Psoas muscle (tissue), 8 donors: ENCODE measurements around the gene PPTC7. TPM values are rescaled to one million over a fixed set of nuclear protein-coding genes. Genes with fewer than 3 reads are reported as not detected.

Experiments used
- ATAC-seq, 4 donors: fragments of 200-7000 bp; cut with Tn5 transposase; one replicate each; pipeline ENCODE4 v1.9.1; 2020; ENCODE audit warnings: moderate library complexity in 3 of 4, mild to moderate bottlenecking in 2 of 4
- DNase-seq, 2 donors: peaks; one replicate each; pipeline ENCODE4 v3.0.0-alpha.2; 2020
- H3K27ac ChIP-seq: fragments of 200-600 bp; one replicate; pipeline ENCODE4 v1.8.0; 2022
- H3K27me3 ChIP-seq, 3 donors: fragments of 200-600 bp in 1 of 3; one replicate each; pipeline versions ENCODE4 v1.6.1 to v1.8.0; 2013 to 2022; ENCODE audit warnings: low read length in 2 of 3, mild to moderate bottlenecking in 2 of 3, moderate library complexity in 1 of 3; ENCODE audit not compliant: insufficient read depth in 3 of 3
- H3K36me3 ChIP-seq, 2 donors: fragments of 200-600 bp in 1 of 2; one replicate each; pipeline versions ENCODE4 v1.6.1 to v1.8.0; 2013 to 2022; ENCODE audit warnings: low read depth in 1 of 2, mild to moderate bottlenecking in 1 of 2, moderate library complexity in 1 of 2; ENCODE audit not compliant: insufficient read depth in 1 of 2
- H3K4me1 ChIP-seq: fragments of 200-600 bp; one replicate; pipeline ENCODE4 v1.8.0; 2022
- H3K4me3 ChIP-seq: fragments of 200-600 bp; one replicate; pipeline ENCODE4 v1.8.0; 2022; ENCODE audit warnings: mild to moderate bottlenecking
- H3K9me3 ChIP-seq: fragments of 200-600 bp; one replicate; pipeline ENCODE4 v1.8.0; 2022
- CTCF ChIP-seq: fragments of 200-600 bp; IDR thresholded peaks from one replicate; pipeline ENCODE4 v1.8.0; 2022; ENCODE audit warnings: antibody characterized with exemption
- WGBS, 3 donors: extraction: QIAGEN DNeasy Blood & Tissue Kit; methylation state at CpG; one replicate each; pipeline versions ENCODE4 v1.1.6 to v1.1.7; 2013; 5-methylcytosine and 5-hydroxymethylcytosine counted together
- intact Hi-C, 2 donors: fragments of 100-400 bp; cut with DNase I; formaldehyde crosslinking; loops; one replicate each; pipeline versions ENCODE4 v1.11.0 to v1.14.2; 2022
- polyA plus RNA-seq, 3 donors: library from polyadenylated mRNA; stranded (reverse); fragments of 200-250 nt; gene quantifications; one replicate each; pipeline ENCODE4 v1.2.3, GENCODE V29; 2013
- total RNA-seq, 4 donors: library from RNA; stranded (reverse); fragmentation: NEBNext Ultra II Directional in 2 of 4; extraction: Animal tissue kit (Norgen Biotek cat#: 25700) in 2 of 4; gene quantifications; one replicate each; pipeline versions ENCODE4 v1.2.1 to v1.2.4, GENCODE V29; 2021 to 2023
- donor health status: healthy with polysubstance abuse.
- donor health status: DM: no; HTN: no; CAD: no; lungs with moderate emphysema.
- donor health status: Bipolar disorder and iron deficiency.
- donor health status: healthy.
- donor health status: DM: yes; HTN: yes; CAD: no.
- donor health status: DM: no; HTN: no; CAD: no.
- donor health status: DM: no; HTN: no; CAD: no.
- donor health status: DM: yes; HTN: yes; CAD: no.

Gene PPTC7
- total and polyA plus RNA-seq, 7 donors = 54.6 to 213 (median 71.9) TPM

GRCh38 chr12:110579535-110580253 lies 3.4 kb downstream of the PPTC7 start:
- H3K27me3 ChIP-seq = no peaks in the 10 kb centered on the region
- DNase-seq (no peak), ATAC-seq (no peak)
- H3K4me3 ChIP-seq = peak overlapping the region; percentile 95
- peaks cover 76% of the 10 kb centered on the region for H3K4me1 ChIP-seq
- no peaks in the 10 kb centered on the region for H3K9me3 ChIP-seq
- no peak for TF ChIP-seq CTCF
- peak overlapping the region; percentile 97 for H3K27ac ChIP-seq
- intact Hi-C loops = no loop called here
- no peaks in the 10 kb centered on the region for H3K36me3 ChIP-seq
- 70 to 84% (median 71%) methylated on average over 18 of the region's 18 CpGs for WGBS, 3 donors

GRCh38 chr12:110578694-110579534 lies 4.2 kb downstream of the PPTC7 start:
- Histone ChIP-seq H3K4me1 (peaks cover 76% of the 10 kb centered on the region), H3K36me3 (no peaks in the 10 kb centered on the region), H3K9me3 (no peaks in the 10 kb centered on the region), H3K4me3 (peak overlapping the region; percentile 95), H3K27me3 (no peaks in the 10 kb centered on the region), H3K27ac (peak overlapping the region; percentile 97)
- 35 to 42% (median 40%) methylated on average over 13 of the region's 13 CpGs for WGBS, 3 donors
- ATAC-seq (no peak), DNase-seq (no peak)
- no peak for TF ChIP-seq CTCF
- intact Hi-C loops = no loop called here

DNA sequence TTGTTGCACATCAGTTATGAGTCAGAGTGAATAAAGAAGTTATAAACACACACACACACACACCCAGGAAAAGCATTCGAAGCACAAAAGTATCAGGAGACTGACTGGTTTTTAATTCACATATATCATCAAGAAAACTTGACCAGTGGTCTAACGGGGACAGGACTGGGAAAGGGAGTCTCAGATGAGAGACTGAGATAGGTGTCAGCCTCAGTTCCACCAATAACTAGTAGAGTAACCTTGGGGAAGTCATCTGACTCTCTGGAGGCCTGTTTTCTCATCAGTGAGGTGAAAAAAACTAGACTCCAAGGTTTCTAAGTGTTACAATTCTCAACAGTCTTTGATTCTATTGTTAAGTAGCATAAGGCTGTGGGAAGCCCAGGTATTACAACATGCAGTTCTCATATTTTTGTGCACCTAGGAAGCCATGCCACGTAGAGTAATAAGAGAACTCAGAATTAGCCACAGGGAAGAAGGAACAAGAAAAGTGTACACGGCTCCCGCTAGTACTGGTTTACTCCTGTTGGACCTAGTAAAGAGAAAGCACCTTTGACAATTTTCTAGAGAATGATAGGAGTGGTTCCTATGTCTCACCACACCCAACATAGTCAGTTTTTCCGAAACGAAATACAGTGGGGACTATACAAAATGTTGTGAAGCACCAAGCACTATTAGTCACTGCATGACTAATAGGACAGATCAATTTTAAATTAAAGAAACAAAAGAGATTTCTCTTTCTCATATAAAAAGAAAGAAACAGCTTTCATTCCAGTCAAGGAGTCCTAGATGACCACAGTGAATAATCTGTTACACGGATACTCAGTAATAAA lies 5.0 kb downstream of the PPTC7 start:
- Histone ChIP-seq H3K9me3 (no peaks in the 10 kb centered on the region), H3K4me3 (peak overlapping the region; percentile 95), H3K27ac (peak overlapping the region; percentile 97), H3K4me1 (peaks cover 81% of the 10 kb centered on the region), H3K36me3 (no peaks in the 10 kb centered on the region), H3K27me3 (no peaks in the 10 kb centered on the region)
- DNase-seq (no peak), ATAC-seq (peak; percentile 15 to 39 (median 26))
- intact Hi-C loops = no loop called here
- WGBS, 3 donors = 18 to 33% (median 23%) methylated on average over 8 of the region's 8 CpGs
- TF ChIP-seq CTCF = no peak

DNA sequence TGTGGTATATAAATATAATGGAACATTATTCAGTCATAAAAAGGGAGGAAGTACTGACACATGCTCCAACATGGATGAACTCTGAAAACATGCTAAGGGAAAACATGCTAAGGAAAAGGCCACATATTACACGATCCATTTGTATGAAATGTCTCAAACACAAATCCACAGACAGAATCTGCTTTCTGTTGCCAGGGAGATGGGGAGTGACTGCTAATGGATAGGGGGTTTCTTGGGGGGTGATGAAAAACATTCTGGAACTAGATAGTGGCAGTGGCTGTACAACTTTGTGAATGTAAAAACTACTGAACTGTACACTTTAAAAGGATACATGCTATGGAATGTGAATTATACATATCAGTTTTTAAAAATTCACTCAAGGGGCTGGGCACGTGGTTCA lies 6.6 kb downstream of the PPTC7 start:
- H3K27me3 ChIP-seq = no peaks in the 10 kb centered on the region
- H3K9me3 ChIP-seq = peaks cover 4% of the 10 kb centered on the region
- intact Hi-C loops = no loop called here
- WGBS, 3 donors = 45 to 85% (median 47%) methylated on average over 2 of the region's 2 CpGs
- H3K36me3 ChIP-seq = no peaks in the 10 kb centered on the region
- ATAC-seq (no peak), DNase-seq (no peak)
- TF ChIP-seq CTCF = no peak
- peaks cover 89% of the 10 kb centered on the region for H3K4me1 ChIP-seq
- H3K4me3 ChIP-seq = peak overlapping the region; percentile 5
- peak overlapping the region; percentile 97 for H3K27ac ChIP-seq
